Measurements from ENCODE around the gene CAMKMT. TPM values are rescaled to one million over a fixed set of nuclear protein-coding genes. Genes with fewer than 3 reads are reported as not detected.

CAMKMT gene
- total RNA-seq, result 10 to 100 TPM; 11.9 to 13.9 TPM
- polyA plus RNA-seq (2013, experiment 1 of 2), result 7.5 TPM
- polyA plus RNA-seq (2013, experiment 2 of 2), result 9.8 TPM
- total RNA-seq, result 3.8 to 18.5 (median 8.1) reads per million in 172 experiments

DNA sequence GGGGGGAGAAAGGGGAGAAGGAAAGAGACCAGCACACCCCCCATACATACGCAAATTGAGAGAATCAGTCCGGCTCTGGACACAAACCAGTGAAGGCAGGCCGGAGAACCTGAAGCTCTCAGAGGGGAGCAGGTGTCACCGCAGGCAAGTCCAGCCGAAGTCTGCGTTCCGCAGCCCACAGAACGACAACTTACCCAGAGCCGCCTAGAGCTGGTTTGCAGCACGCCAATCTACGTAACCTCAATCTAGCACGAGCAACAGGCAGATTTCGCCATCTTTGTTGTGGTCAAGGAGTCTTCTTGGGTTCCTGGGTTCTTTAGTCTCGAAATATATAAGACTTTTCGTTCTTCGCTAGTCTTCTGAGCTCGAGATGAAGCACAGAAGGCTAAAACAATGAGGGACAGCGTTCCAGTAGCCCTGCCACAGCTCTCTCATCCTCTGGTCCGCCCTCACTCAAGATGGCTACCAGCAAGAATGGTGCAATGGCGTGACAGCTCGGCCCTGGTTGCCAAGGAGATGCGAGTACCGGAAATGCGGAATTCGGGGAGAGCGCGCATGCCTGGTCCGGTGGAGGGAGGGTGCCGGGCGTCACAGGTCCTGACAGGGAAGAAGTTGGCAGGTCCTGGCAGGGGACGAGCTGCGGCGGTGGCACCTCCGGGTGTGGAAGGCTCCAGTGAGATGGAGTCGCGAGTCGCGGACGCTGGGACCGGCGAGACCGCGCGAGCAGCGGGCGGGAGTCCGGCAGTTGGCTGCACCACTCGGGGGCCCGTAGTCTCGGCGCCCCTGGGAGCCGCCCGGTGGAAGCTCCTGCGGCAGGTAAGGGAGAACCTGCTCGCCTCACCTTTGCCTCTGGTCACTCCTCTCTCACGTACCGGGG is at the start of gene CAMKMT, which contains the start of gene PREPL:
TSS of gene CAMKMT (plus strand) at position 618 of the 877 bp plus-strand sequence.
TSS of gene PREPL (minus strand) at position 165 of the 877 bp plus-strand sequence. CDS start 15,152 bp downstream, outside the sequence.
- Histone ChIP-seq H3K27ac (ENCODE audit: low read depth in 1 of 2, low read length in 2 of 2) (peak within 1 kb of the TSS; percentile 95 to 100), H3K9me3 (ENCODE audit: control insufficient read depth in 1 of 2, insufficient read depth in 1 of 2, low read length in 2 of 2) (no peaks in the 10 kb centered on the region), H3K4me1 (ENCODE audit: insufficient read depth, low read length) (peaks cover 26% of the 10 kb centered on the region), H3K27me3 (ENCODE audit: control insufficient read depth in 1 of 2, insufficient read depth in 2 of 2, low read length in 2 of 2) (no peaks in the 10 kb centered on the region), H3K4me3 (ENCODE audit: low read length) (peak within 1 kb of the TSS; percentile 89), H3K36me3 (ENCODE audit: insufficient read depth, low read length) (no peaks in the 10 kb centered on the region)
- H3K4me1 Mint-ChIP-seq (ENCODE audit: low read depth), result peaks cover 64% of the 10 kb centered on the region
- H3K27me3 Mint-ChIP-seq, result no peaks in the 10 kb centered on the region
- H3K27ac Mint-ChIP-seq, result peak within 1 kb of the TSS; percentile 99
- intact Hi-C loops (cut with DNase I, micrococcal nuclease), result loop anchor here (1.0 to 10.0 kb wide), 8 partner anchors 114 to 1557 kb away; partner anchors contain the start of genes PPM1B (in 2 of the 2), DYNC2LI1 (in 1 of the 2) and THADA (in 1 of the 2)
- no peaks in the 10 kb centered on the region for H3K9me3 Mint-ChIP-seq
- H3K4me3 Mint-ChIP-seq, result peak within 1 kb of the TSS; percentile 98
- CTCF ChIA-PET, result interaction anchor here (0.6 to 2.3 kb wide), 7 partner anchors 31 to 317 kb away, joined by 3 to 15 read pairs (median 4); no protein-coding TSS in a partner anchor
- H3K36me3 Mint-ChIP-seq (ENCODE audit: low read depth), result peaks cover 27% of the 10 kb centered on the region
- DNase-seq (peak; percentile 97 to 99 (median 98)), ATAC-seq (ENCODE audit: poor library complexity) (peak; percentile 85)
- TF ChIP-seq, protein P1, sequence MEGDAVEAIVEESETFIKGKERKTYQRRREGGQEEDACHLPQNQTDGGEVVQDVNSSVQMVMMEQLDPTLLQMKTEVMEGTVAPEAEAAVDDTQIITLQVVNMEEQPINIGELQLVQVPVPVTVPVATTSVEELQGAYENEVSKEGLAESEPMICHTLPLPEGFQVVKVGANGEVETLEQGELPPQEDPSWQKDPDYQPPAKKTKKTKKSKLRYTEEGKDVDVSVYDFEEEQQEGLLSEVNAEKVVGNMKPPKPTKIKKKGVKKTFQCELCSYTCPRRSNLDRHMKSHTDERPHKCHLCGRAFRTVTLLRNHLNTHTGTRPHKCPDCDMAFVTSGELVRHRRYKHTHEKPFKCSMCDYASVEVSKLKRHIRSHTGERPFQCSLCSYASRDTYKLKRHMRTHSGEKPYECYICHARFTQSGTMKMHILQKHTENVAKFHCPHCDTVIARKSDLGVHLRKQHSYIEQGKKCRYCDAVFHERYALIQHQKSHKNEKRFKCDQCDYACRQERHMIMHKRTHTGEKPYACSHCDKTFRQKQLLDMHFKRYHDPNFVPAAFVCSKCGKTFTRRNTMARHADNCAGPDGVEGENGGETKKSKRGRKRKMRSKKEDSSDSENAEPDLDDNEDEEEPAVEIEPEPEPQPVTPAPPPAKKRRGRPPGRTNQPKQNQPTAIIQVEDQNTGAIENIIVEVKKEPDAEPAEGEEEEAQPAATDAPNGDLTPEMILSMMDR (IDR thresholded peaks at IDR 0.05), result no peak
- POLR2A ChIA-PET, result interaction anchor here (0.6 to 4.2 kb wide), 29 partner anchors 8 to 1551 kb away, joined by 3 to 111 read pairs (median 4); partner anchors contain the start of genes LRPPRC, PPM1B and THADA

DNA sequence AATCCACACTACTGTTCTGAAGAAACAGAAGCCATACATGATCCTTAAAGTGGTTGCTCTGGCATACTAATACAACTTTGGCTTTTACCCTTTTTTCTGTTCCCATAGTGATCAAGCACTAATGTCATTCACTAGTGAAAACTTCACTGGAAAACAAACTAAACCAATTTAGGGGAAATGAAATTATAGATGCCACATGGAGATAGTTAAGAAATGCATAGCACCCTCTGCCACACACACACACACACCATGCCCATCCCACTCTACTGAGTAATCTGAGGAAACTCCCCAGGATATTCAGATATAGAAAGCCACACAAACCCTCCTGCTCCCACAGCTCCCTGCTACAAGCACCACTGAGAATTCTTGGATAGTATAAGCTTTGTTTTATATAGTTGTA is 47.4 kb upstream of the CAMKMT start:
- no peak for ATAC-seq (ENCODE audit: poor library complexity)
- H3K4me3 Mint-ChIP-seq, result no peak overlapping the region
- peaks cover 12 to 29% of the 10 kb centered on the region in 2 experiments for H3K9me3 ChIP-seq (ENCODE audit: control insufficient read depth in 1 of 2, insufficient read depth in 1 of 2, low read length in 2 of 2)
- H3K27ac ChIP-seq (ENCODE audit: low read depth in 1 of 2, low read length in 2 of 2), result no peak overlapping the region
- peaks cover 16% of the 10 kb centered on the region for H3K9me3 Mint-ChIP-seq
- no peaks in the 10 kb centered on the region for H3K4me1 Mint-ChIP-seq (ENCODE audit: low read depth)
- peaks cover 93% of the 10 kb centered on the region for H3K36me3 Mint-ChIP-seq (ENCODE audit: low read depth)
- CTCF ChIA-PET, result no interaction called here
- POLR2A ChIA-PET, result no interaction called here
- H3K27me3 ChIP-seq (ENCODE audit: control insufficient read depth in 1 of 2, insufficient read depth in 2 of 2, low read length in 2 of 2), result no peaks in the 10 kb centered on the region
- H3K4me1 ChIP-seq (ENCODE audit: insufficient read depth, low read length), result no peaks in the 10 kb centered on the region
- TF ChIP-seq, protein P1 (IDR thresholded peaks at IDR 0.05), result no peak
- H3K27me3 Mint-ChIP-seq, result no peaks in the 10 kb centered on the region
- peaks cover 39% of the 10 kb centered on the region for H3K36me3 ChIP-seq (ENCODE audit: insufficient read depth, low read length)
- intact Hi-C loops (cut with DNase I, micrococcal nuclease), result no loop called here
- H3K4me3 ChIP-seq (ENCODE audit: low read length), result no peak overlapping the region
- no peak for DNase-seq
- H3K27ac Mint-ChIP-seq, result no peak overlapping the region

DNA sequence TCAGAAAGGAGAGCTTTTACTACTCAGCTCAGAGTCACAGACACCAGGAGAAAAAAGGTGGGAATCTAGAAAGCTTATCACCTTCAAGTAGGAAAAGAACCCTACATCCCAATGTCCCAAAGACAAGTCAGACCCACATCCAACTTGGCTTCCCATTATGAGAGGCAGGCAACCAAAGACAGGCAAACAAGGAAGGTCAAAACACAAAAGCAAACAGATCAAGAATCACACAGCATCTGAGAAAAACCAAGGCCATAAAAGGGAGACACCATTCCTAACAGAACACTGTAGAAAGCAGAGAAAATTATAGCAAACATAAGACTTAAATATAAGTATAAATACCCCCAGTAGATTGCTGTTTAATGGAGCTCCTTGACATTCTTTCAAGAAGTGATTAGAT is 45.8 kb upstream of the CAMKMT start:
- H3K27ac Mint-ChIP-seq, result no peak overlapping the region
- H3K9me3 Mint-ChIP-seq, result peaks cover 12% of the 10 kb centered on the region
- H3K4me1 Mint-ChIP-seq (ENCODE audit: low read depth), result no peaks in the 10 kb centered on the region
- TF ChIP-seq, protein P1 (IDR thresholded peaks at IDR 0.05), result no peak
- peaks cover 51% of the 10 kb centered on the region for H3K36me3 ChIP-seq (ENCODE audit: insufficient read depth, low read length)
- H3K4me1 ChIP-seq (ENCODE audit: insufficient read depth, low read length), result no peaks in the 10 kb centered on the region
- no peaks in the 10 kb centered on the region for H3K27me3 ChIP-seq (ENCODE audit: control insufficient read depth in 1 of 2, insufficient read depth in 2 of 2, low read length in 2 of 2)
- POLR2A ChIA-PET, result no interaction called here
- no peak overlapping the region for H3K4me3 Mint-ChIP-seq
- H3K4me3 ChIP-seq (ENCODE audit: low read length), result no peak overlapping the region
- DNase-seq (no peak), ATAC-seq (ENCODE audit: poor library complexity) (no peak)
- H3K27ac ChIP-seq (ENCODE audit: low read depth in 1 of 2, low read length in 2 of 2), result no peak overlapping the region
- peaks cover 1 to 14% of the 10 kb centered on the region in 2 experiments for H3K9me3 ChIP-seq (ENCODE audit: control insufficient read depth in 1 of 2, insufficient read depth in 1 of 2, low read length in 2 of 2)
- peaks cover 98% of the 10 kb centered on the region for H3K36me3 Mint-ChIP-seq (ENCODE audit: low read depth)
- intact Hi-C loops (cut with DNase I, micrococcal nuclease), result no loop called here
- CTCF ChIA-PET, result no interaction called here
- H3K27me3 Mint-ChIP-seq, result no peaks in the 10 kb centered on the region
